Uterus (tissue), 4 donors: ENCODE data around the gene TMLHE. TPM values are rescaled to one million over a fixed set of nuclear protein-coding genes. Genes with fewer than 3 reads are reported as not detected.

Source experiments
- DNase-seq, 2 donors: peaks; one replicate each; pipeline ENCODE4 v3.0.0-alpha.2; 2019 to 2020
- H3K27ac ChIP-seq, 2 donors: fragments of 200-600 bp; sonication (generic); 1 replicate in 1 of 2; 2 replicates in 1 of 2; pipeline ENCODE4 v1.5.1; 2016 to 2018
- H3K27me3 ChIP-seq, 2 donors: fragments of 200-600 bp; sonication (generic); one replicate each; pipeline ENCODE4 v1.5.1; 2018 to 2019; ENCODE audit warnings: control low read depth in 1 of 2
- H3K36me3 ChIP-seq, 2 donors: fragments of 200-600 bp; sonication (generic); one replicate each; pipeline ENCODE4 v1.5.1; 2019; ENCODE audit warnings: control low read depth in 1 of 2
- H3K4me1 ChIP-seq, 2 donors: fragments of 200-600 bp; sonication (generic); one replicate each; pipeline ENCODE4 v1.5.1; 2018 to 2019; ENCODE audit warnings: control low read depth in 1 of 2
- H3K4me3 ChIP-seq, 2 donors: fragments of 200-600 bp; sonication (generic); 1 replicate in 1 of 2; 2 replicates in 1 of 2; pipeline ENCODE4 v1.5.1; 2018 to 2019; ENCODE audit warnings: mild to moderate bottlenecking in 1 of 2
- H3K9me3 ChIP-seq, 2 donors: fragments of 200-600 bp; sonication (generic); one replicate each; pipeline ENCODE4 v1.5.1; 2019; ENCODE audit warnings: control low read depth in 1 of 2
- POLR2A ChIP-seq, 2 donors: fragments of 450-650 bp; IDR thresholded peaks; one replicate each; pipeline ENCODE4 v1.6.1; 2016; ENCODE audit warnings: antibody characterized with exemption in 2 of 2, mild to moderate bottlenecking in 1 of 2, moderate library complexity in 1 of 2
- intact Hi-C: fragments of 100-400 bp; cut with DNase I; formaldehyde crosslinking; loops from one replicate; pipeline ENCODE4 v1.15.1; 2023; ENCODE audit warnings: low total_unique reads
- total RNA-seq, 4 donors: library from RNA; depleted of rRNA in 3 of 4; stranded (reverse); fragments of >200 nt in 3 of 4; gene quantifications; one replicate each; pipeline versions ENCODE4 v1.1.0 to v1.2.4, GENCODE V29; 2014 to 2023
- TF ChIP-seq, protein P1 (sequence below), 4 experiments: fragments of 200-600 bp in 2 of 4; fragments of 450-650 bp in 2 of 4; sonication (generic) in 2 of 4; IDR thresholded peaks; one replicate each; pipeline ENCODE4 v1.5.1; 2016 to 2019; ENCODE audit warnings: antibody characterized with exemption in 4 of 4, mild to moderate bottlenecking in 2 of 4, moderate library complexity in 1 of 4
- donor health status: DM: yes; HTN: yes; CAD: no.

TMLHE gene
- total RNA-seq, 4 donors from 2014 or later = 2.4 to 42.0 (median 20.2) TPM

- Histone ChIP-seq H3K4me1 (no peaks in the 10 kb centered on the region), H3K27me3 (no peaks in the 10 kb centered on the region), H3K9me3 (no peaks in the 10 kb centered on the region), H3K4me3 (no peak overlapping the region), H3K36me3 (no peaks in the 10 kb centered on the region), H3K27ac (peak overlapping the region; percentile 71 to 83)
- DNase-seq = no peak
- intact Hi-C loops = no loop called here
- TF ChIP-seq POLR2A (IDR thresholded peaks at IDR 0.05) = no peak
- TF ChIP-seq, protein P1, sequence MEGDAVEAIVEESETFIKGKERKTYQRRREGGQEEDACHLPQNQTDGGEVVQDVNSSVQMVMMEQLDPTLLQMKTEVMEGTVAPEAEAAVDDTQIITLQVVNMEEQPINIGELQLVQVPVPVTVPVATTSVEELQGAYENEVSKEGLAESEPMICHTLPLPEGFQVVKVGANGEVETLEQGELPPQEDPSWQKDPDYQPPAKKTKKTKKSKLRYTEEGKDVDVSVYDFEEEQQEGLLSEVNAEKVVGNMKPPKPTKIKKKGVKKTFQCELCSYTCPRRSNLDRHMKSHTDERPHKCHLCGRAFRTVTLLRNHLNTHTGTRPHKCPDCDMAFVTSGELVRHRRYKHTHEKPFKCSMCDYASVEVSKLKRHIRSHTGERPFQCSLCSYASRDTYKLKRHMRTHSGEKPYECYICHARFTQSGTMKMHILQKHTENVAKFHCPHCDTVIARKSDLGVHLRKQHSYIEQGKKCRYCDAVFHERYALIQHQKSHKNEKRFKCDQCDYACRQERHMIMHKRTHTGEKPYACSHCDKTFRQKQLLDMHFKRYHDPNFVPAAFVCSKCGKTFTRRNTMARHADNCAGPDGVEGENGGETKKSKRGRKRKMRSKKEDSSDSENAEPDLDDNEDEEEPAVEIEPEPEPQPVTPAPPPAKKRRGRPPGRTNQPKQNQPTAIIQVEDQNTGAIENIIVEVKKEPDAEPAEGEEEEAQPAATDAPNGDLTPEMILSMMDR (IDR thresholded peaks at IDR 0.05) = no peak
Measured at GRCh38 chrX:155611302-155611701, 1.4 kb downstream of the TMLHE start.

- H3K4me1 ChIP-seq = no peaks in the 10 kb centered on the region
- no peaks in the 10 kb centered on the region for H3K27me3 ChIP-seq
- intact Hi-C loops = no loop called here
- H3K36me3 ChIP-seq = no peaks in the 10 kb centered on the region
- TF ChIP-seq, protein P1 (IDR thresholded peaks at IDR 0.05) = no peak
- TF ChIP-seq POLR2A (IDR thresholded peaks at IDR 0.05) = no peak
- H3K4me3 ChIP-seq = no peak overlapping the region
- peaks cover 0 to 16% of the 10 kb centered on the region in 2 donors for H3K9me3 ChIP-seq
- no peak for DNase-seq
- H3K27ac ChIP-seq = no peak overlapping the region
Measured at GRCh38 chrX:155592981-155593380, 19.8 kb downstream of the TMLHE start.

- Histone ChIP-seq H3K9me3 (peaks cover 0 to 16% of the 10 kb centered on the region in 2 donors), H3K4me1 (no peaks in the 10 kb centered on the region), H3K36me3 (no peaks in the 10 kb centered on the region), H3K27me3 (no peaks in the 10 kb centered on the region), H3K27ac (no peak overlapping the region), H3K4me3 (no peak overlapping the region)
- intact Hi-C loops = no loop called here
- DNase-seq = no peak
- TF ChIP-seq, protein P1 (IDR thresholded peaks at IDR 0.05) = no peak
- TF ChIP-seq POLR2A (IDR thresholded peaks at IDR 0.05) = no peak
Measured at GRCh38 chrX:155592331-155592730, 20.4 kb downstream of the TMLHE start.

DNA sequence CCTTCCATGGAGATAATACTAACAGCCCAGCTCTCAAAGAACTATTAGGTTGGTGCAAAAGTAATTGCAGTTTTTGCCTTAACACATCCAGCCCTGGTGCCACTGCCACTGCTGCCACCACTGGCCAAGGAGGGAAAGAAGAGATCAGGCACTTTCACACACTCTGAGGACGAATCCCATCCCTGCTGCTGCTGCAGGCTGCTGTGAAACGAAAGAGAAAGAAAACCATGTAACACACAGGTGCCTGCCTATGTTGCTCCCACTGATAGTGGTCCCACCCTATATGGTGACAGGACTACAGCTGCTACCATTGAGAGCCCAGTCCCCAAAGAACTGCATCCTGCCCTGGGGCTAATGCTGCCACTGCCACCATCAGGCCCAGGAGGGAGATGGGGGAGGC lies 35.1 kb downstream of the TMLHE start:
- Histone ChIP-seq H3K27ac (no peak overlapping the region), H3K4me1 (no peaks in the 10 kb centered on the region), H3K36me3 (no peaks in the 10 kb centered on the region), H3K9me3 (no peaks in the 10 kb centered on the region), H3K27me3 (no peaks in the 10 kb centered on the region), H3K4me3 (no peak overlapping the region)
- DNase-seq = no peak
- no peak for TF ChIP-seq POLR2A (IDR thresholded peaks at IDR 0.05)
- TF ChIP-seq, protein P1 (IDR thresholded peaks at IDR 0.05) = no peak
- intact Hi-C loops = no loop called here

DNA sequence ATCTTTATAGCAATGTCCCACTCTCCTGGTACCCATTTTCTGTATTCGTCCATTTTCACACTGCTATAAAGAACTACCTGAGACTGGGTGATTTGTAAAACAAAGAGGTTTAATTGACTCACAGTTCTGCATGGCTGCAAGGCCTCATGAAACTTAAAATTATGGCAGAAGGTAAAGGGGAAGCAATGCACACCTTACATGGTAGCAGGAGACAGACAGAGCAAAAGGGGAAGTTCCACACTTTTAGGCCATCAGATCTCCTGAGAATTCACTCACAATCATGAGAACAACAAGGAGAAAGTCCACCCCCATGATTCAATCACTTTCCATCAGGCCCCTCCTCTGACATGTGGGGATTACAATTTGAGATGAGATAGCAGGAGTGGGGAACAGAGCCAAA lies 49.7 kb downstream of the TMLHE start:
- H3K27ac ChIP-seq = no peak overlapping the region
- intact Hi-C loops = no loop called here
- H3K4me1 ChIP-seq = no peaks in the 10 kb centered on the region
- H3K27me3 ChIP-seq = no peaks in the 10 kb centered on the region
- TF ChIP-seq, protein P1 (IDR thresholded peaks at IDR 0.05) = no peak
- TF ChIP-seq POLR2A (IDR thresholded peaks at IDR 0.05) = no peak
- no peaks in the 10 kb centered on the region for H3K9me3 ChIP-seq
- H3K36me3 ChIP-seq = no peaks in the 10 kb centered on the region
- no peak for DNase-seq
- H3K4me3 ChIP-seq = no peak overlapping the region
